HL-60 (cell line): Measurements from ENCODE around the gene FSD1L.

Experiments used
- GABPA ChIP-seq: IDR thresholded peaks from 2 replicates; pipeline ENCODE4 v1.6.1; 2012; ENCODE audit warnings: low read depth
- POLR2AphosphoS5 ChIP-seq: IDR thresholded peaks from 2 replicates; pipeline ENCODE4 v1.6.1; 2012; ENCODE audit warnings: low read depth
- REST ChIP-seq: IDR thresholded peaks from 2 replicates; pipeline ENCODE4 v1.6.1; 2012; ENCODE audit warnings: low read depth; ENCODE audit not compliant: insufficient replicate concordance
- SPI1 ChIP-seq: IDR thresholded peaks from 2 replicates; pipeline ENCODE4 v1.6.1; 2012; ENCODE audit warnings: low read depth, mild to moderate bottlenecking, borderline replicate concordance
- TF ChIP-seq, protein P1 (sequence below): IDR thresholded peaks from one replicate; pipeline ENCODE4 v1.5.1; 2011; ENCODE audit warnings: low read length, control low read depth, inconsistent platforms; ENCODE audit not compliant: insufficient read depth

DNA sequence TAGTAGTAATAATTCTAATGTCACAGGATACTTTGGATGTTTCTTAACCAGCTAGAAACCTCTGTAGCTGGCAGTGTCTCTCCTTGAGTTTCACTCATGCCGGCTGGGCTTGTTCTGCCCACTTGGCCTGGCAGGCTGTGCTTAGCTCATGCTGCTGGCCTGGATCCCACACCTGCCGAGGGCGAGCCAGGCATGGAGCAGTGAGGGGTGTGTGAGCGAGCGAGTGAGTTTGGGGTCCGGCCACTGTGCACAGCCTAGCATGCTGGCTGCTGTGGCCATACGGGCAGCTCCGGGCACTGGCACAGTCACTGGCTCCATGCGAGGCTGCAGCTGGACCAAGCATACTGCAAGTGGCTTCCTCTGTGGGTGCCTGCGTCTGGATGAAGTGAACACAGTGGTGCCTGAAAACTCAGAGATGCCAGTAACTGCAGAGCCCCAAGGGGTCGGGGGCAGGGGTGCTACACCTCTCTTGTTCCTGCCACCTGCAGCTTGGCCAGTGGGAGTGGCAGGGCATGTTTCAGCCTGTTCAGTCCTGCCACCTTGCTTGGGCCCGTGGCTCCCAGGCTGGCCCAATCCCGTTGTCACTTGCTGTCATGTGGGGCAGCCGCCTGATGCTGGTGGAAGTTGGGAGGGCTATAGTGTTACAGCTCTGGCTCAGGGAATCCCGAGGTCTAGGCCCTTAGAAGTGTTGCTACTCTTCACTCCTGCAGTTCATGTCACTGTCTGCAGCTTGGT is 9.9 kb downstream of the FSD1L start:
- TF ChIP-seq, protein P1, sequence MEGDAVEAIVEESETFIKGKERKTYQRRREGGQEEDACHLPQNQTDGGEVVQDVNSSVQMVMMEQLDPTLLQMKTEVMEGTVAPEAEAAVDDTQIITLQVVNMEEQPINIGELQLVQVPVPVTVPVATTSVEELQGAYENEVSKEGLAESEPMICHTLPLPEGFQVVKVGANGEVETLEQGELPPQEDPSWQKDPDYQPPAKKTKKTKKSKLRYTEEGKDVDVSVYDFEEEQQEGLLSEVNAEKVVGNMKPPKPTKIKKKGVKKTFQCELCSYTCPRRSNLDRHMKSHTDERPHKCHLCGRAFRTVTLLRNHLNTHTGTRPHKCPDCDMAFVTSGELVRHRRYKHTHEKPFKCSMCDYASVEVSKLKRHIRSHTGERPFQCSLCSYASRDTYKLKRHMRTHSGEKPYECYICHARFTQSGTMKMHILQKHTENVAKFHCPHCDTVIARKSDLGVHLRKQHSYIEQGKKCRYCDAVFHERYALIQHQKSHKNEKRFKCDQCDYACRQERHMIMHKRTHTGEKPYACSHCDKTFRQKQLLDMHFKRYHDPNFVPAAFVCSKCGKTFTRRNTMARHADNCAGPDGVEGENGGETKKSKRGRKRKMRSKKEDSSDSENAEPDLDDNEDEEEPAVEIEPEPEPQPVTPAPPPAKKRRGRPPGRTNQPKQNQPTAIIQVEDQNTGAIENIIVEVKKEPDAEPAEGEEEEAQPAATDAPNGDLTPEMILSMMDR = no peak
- TF ChIP-seq REST = no peak
- no peak for TF ChIP-seq POLR2AphosphoS5
- TF ChIP-seq GABPA = no peak
- TF ChIP-seq SPI1 = no peak
